ENCODE data around the gene NDUFAF8.

Gene NDUFAF8

DNA sequence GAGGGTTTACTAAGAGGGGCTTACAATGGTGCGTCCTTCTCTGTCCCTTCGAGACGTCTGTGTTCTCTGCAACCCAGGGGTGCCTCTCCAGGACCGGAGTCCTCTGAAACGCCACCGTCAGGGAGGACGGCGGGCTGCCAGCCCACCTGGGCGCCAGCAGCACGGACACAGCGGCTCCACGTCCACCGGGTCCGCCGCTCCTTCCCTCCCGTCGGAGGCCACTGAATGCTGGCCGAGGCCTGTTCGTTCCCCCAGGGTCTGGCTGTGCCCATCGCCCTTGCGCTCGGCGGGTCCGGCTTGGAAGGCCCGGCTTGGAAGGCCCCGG lies 666 bp upstream of the NDUFAF8 start:
- no peak for DNase-seq (ENCODE audit: low read depth in 2 of 2)

DNA sequence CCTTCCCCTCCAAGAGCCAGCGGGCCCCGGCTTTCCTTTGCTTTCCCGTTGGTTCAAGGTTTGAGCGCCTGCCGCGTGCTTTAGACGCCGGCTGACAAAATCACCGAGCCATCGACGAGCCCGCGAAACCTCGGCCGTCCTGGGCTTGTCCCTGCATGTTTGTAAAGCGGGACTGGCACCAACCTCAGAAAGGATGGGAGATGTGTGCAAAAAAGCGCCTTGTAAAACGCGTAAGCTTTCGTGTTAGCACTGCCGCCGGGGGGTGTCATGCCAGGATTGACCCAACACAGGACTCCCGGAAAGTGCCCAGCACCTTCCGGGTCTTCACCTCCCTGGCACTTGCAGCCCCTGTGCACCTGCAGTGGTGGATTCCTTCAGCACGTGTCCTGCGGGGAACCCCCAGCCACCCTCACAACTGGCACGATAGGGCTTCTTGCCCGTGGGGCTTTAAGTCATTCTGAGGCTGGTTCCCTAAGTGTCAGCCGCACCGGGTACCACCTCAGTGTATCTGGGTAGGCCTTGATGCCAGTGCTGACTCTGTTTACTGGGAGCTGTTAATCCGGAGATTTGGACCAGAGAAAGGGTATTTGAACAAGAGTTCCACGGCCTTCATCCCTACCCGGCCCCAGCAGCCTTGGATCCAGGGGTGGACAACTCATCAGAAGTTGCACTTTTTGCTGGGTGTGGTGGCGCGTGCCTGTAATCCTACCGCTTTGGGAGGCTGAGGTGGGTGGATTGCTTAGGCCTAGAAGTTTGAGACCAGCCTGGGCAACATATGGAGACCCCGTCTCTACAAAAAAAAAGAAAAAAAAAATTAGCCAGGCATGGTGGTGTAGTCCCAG lies 817 bp downstream of the NDUFAF8 start:
- peak in 1 of 2 donors; percentile 36 for DNase-seq (ENCODE audit: low read depth in 2 of 2)

DNA sequence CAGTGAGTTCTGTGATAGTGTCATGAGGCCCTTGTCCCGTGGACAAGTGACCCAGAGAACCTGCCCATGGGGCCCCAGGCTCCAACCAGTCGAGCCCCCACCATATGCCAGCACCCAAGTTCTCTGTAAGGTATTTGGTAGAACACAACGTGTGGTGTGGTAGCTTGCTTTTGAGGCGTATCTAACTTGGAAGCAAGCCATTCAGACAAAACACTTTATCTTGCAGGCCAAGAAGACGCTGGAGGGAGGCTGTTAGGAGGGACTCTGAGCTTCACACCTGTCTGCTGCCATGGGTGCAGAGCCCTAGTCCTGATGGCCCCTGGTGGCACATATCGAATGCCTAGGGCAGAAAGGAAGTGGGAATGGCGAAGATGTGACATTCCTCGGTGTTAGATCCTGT lies 1.6 kb downstream of the NDUFAF8 start:
- no peak for DNase-seq (ENCODE audit: low read depth in 2 of 2)

DNA sequence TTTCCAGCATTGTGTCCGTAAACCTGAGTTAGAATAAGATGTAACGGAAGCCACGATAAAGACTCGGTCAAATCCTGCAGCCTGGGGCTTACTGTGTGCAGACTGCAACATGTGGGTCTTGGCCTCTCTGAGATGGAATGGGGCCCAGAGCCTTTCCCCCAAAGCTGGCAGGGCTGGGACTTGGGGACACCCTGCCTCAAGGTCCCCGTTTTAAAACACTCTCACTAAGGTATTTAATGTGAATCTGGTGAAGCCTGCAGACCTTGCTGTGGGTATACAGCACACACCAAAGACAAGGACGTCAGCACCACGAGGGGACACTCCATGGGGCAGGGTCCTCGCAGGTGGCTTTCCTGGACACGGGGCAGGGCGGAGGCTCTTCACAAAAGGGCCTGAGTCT lies 2.1 kb downstream of the NDUFAF8 start:
- DNase-seq (ENCODE audit: low read depth in 2 of 2): no peak

DNA sequence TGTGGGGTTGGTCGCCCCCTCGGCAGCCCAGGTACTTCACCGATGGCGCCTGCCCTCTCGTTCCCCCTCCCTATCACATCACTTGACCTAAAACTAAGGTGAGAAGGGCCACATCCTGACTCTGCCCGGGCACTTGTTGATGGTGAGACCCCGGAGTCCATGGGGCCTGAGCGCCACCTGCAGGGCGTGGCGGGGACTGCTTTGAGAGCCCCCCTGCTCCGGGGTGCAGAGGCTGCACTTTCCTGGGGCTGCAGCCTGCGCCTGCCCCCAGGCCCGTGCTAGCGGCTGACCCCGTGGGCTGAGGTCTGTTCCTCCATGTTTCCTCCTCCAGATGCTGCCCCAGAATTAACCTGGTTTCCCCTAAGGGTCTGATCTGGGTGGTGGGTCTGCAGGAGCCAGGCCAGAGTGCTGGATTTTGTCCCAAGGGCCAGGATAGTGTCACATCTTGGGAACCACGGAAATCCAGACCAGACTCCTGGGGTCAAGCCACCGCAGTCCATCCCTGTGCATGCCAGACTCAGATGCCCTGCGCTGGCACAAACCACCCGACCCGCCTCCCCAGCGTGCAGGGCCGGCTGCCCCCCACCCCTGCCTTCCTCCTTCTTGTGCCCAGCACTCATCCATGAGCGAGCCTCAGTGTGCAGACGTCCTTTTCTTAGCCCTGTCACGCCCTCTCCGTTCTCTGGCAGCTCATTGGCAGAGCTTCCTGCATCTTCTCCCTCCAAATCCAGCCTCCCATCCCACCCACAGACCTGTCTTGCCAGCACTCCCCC lies 2.7 kb downstream of the NDUFAF8 start:
- DNase-seq (ENCODE audit: low read depth in 2 of 2): peak; percentile 25 to 35

DNA sequence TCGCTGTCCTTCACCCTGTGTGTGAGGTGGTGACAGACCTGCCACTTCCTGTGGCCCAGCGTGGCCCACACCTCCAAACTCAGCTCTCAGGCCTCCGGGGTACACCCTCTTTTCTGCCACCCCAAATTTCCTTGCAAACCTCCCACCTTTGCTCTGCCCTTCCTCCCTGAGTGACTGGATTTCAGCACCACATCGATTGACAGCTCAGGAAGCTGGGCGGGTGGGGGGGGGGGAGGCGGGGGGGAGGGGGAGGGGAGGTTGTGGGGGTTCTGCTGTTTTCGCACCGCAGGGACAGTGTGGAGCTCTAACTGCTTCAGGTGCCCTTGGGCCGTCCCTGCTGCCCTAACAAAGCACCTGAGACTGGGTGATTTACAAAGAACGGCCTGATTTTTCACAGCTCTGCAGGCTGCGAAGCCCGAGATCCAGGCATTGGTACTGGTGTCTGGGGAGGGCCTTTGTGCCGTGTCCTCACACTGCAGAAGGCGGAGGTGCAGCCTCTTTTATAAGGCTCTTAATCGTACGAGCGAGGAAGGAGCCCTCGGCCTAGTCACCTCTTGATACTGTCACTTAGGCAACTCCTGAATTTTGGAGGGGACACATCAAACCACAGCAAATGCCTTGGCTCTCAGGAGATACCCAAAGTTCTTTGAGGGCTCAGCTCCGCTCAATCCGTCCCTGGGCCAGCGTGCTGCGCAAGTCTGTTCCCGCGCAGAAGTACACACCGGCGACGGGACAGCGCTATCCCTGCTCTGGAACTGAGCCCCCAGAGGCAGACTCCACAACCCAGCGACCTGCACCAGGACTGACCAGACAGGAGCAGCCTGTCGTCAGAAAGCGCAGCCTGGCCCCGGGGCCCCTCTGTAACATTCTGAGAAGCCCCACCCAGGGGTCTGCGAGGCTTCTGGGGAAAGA lies 3.6 kb downstream of the NDUFAF8 start:
- DNase-seq (ENCODE audit: low read depth in 2 of 2): no peak

DNA sequence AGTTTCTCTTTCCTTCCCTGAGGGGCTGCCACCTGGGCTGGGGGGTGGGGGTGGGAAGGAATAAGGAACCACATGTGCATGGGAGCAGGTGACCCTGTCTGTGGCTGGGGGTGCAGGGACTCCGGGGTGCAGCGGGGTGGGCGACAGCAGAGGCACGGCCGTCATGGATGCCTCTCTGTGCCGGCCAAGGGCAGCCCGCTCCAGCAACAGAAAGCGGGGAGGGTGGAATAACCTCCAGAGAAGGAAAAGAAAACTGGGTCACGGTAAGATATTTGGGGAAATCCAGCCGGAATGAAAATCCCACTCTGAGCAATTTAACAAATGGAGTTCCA lies 4.2 kb downstream of the NDUFAF8 start:
- no peak for DNase-seq (ENCODE audit: low read depth in 2 of 2)

DNA sequence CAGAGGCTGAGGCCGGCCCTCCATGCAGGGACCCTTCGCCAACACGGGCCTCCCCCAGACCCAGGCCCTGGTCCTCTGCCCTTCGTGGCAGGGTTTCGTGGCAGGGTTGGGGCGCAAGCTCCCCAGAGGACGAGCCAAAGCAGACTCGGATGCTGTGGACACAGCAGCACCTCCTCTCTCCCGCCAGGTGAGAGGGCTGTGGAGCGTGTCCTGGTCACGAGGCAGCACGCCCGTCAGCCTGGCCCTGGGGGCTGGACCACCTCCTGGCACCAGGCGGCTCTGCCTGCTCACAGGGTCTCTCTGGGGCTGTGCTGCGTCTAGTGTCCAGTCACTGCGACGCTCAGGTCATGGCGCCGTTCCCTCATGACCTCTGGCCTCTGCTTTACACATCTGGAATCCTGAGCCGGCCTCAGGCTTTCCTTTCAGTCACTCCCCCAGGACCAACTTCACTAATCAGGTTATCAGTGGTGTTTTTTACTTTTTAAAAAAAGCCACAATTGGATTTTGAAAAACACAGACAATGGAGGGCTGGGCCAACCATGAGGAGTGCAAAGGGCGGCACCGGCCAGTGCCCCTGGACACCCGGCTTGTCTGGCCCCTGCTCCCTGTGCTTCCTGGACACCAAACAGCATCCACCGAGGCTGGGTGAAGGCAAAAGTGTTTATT lies 5.4 kb downstream of the NDUFAF8 start:
- no peak for DNase-seq (ENCODE audit: low read depth in 2 of 2)

DNA sequence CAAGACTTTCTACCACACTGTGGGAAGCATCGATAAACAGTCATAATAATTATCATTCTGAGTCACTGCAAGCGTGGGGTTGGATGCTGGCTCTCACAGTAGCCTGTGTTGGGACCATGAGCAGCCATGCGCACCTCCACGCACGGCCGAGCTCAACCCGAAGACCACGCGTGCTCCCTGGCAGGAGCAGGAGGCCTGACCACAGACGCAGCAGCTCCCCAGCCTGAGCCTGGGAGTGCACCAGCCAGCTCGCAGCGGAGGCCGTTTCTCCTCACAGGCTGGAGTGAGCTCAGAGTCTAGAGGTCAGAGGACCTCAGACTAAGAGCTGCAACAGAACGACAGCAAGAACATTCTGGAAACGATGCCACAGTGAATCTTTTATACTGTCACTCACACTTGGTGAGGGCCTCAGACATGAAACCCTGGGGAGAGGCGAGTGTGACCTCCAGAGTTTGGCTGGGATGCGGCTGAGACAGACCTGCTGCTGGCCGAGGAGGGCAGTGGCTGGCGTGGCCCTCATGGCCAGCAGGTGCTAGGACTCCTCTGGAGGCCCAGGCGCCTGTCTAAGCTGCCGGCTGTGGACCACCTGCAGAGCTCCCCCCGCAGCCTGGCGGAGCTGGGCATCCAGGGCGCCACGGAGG lies 6.0 kb downstream of the NDUFAF8 start:
- DNase-seq (ENCODE audit: low read depth in 2 of 2): no peak

DNA sequence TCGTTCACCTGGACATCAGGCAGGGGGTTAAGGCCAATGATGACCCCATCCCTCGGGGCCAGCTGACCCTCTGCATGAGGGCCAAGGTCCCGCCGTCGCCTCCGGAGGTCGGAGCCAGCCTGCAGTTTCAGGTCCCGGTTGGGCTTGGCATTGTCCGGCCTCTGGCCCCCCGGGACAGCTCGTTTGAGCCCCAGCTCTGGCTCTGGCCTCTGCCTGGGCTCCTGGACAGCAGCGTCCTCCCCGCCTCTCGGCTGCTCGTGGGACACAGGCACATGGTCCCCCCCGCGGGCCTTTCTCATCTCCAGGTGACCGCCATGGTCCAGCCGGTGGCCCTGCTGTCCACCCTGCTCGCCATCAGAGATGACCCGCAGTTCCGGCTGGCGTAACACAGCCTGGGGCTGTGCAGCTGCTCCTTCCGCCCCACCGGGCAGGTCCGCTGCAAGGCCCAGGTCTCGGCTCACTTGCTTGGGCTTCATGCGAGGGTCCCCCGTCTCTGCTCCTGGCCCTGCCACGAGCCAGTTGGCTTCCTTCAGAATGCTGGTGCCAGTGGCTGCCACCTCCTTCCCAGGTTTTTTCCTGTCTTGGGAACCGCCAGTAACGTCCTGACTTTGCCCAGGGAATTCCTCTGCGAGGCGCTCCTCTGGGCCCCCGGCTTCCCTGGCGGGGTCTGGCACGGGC lies 6.7 kb downstream of the NDUFAF8 start:
- no peak for DNase-seq (ENCODE audit: low read depth in 2 of 2)

DNA sequence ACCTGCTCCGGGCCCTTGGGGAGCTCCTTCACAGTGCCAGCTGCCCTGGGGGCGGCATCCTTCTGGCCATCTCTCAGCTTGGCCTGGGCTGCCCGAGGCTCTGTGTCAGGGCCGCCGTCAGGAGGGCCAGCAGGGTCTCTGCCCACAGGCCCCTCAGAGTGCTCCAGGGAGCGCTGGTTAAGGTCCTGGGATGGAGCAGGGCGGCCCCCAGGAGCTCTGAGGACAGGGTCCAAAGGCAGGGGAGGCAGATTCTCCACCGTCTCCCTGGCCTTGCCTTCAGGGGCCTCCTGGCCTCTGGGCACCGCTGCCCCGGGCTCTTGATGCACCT lies 7.2 kb downstream of the NDUFAF8 start:
- no peak for DNase-seq (ENCODE audit: low read depth in 2 of 2)

DNA sequence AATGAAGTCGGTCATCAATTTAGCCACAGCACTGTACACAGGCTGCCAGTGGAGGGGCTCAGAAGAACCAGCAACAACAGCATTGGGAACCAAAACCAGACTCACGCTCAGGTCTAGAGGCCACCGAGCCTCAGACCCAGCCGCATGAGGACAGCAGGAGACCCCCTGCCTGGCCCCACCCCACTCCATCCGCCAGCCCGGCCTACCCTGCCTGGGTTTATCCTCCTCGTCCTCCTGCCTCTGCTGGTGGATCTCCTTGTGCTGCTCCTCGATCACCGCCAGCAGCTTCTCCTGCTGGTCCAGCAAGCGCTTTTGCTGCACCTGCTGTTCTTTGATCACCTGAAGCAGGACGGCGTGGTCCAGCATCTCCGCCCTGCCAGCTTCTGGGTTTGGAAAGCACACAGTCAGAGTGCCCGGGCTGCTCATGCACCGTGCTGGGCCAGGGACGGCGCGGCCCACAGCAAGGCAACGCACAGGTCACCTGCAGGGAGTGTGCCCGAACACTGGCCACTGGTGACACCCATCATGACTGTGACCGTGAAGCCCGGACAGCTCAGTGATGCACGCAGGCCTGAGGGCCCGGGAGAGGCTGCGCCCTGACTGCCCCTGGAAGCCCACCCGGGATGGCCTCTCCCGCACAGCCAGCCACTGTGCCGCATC lies 7.7 kb downstream of the NDUFAF8 start:
- no peak for DNase-seq (ENCODE audit: low read depth in 2 of 2)

DNA sequence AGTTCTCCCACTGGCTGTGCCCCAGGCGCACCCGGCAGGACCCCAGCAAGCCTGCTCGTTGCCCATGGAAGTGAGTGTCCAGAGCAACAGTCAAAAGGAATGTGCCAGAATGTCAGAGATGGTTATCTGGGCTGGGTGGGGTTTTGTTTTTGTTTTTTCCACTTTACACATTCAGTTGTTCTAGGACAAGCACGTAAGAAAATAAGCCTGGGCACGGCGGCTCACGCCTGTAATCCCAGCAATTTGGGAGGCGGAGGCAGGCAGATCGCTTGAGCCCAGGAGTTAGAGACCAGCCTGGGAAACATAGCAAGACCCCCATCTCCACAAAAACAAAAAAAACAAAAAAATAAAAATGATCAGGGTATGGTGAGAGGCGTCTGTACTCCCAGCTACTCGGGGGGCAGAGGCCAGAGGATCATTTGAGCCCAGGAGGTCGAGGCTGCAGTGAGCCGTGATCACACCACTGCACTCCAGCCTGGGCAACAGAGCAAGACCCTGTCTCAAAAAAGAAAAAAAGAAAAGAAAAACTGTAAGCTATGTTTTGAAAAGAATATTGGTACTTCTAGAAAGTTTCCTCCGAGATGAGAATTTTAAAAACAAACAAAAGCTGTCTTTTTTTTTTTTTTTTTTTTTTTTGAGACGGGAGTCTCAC lies 8.3 kb downstream of the NDUFAF8 start:
- no peak for DNase-seq (ENCODE audit: low read depth in 2 of 2)

DNA sequence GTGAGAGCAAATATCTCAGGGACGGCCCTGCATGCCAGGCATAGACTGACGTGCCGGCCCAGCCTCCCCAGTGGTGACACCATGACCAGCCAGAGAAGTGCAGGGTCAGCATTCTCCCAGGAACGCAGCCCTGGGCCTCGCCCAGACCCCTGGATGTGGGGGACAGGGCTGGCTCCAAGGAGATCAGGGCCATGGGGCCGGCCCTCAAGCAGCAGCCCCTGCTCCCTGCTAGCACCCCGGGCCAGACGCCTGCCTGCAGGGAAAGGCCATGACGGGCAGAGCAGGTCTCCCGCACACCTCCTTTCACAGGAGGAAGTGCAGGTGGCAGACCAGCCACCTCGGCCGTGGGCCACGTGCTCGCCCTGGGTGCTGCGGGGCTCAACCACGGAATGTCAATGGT lies 9.5 kb downstream of the NDUFAF8 start:
- DNase-seq (ENCODE audit: low read depth in 2 of 2): no peak

DNA sequence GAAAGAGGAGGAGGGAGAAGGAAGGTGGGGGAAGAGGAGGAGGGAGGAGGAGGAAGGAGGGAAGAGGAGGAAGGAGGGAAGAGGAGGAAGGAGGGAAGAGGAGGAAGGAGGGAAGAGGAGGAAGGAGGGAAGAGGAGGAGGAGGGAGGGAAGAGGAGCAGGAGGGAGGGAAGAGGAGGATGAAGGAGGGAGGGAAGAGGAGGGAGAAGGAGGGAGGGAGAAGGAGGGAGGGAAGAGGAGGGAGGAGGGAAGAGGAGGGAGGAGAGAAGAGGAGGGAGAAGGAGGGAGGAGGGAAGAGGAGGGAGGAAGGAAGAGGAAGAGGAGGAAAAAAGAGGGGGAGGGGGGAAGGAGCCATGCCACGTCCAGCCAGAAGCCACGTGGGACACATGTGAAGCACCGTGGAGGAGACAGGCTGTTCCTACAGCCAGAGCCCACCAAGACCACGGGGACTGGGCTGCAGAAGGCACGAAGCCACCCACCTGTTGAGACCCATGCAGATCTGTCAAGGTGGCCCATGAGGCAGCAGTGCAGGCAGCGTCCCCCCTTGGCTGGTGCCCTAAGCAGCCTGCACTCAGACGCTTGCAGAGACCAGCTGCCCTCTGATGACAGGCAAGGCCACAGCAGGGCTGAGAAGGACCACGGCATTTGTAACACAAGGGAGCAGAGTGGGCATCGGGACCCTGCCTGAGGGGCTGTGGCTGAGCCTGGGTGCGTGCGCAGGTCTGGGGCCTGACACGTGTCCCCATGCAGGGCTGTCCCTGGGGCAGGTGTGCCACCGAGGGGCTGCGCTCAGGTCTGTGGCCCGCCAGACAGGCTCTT lies 10.3 kb downstream of the NDUFAF8 start:
- DNase-seq (ENCODE audit: low read depth in 2 of 2): no peak

DNA sequence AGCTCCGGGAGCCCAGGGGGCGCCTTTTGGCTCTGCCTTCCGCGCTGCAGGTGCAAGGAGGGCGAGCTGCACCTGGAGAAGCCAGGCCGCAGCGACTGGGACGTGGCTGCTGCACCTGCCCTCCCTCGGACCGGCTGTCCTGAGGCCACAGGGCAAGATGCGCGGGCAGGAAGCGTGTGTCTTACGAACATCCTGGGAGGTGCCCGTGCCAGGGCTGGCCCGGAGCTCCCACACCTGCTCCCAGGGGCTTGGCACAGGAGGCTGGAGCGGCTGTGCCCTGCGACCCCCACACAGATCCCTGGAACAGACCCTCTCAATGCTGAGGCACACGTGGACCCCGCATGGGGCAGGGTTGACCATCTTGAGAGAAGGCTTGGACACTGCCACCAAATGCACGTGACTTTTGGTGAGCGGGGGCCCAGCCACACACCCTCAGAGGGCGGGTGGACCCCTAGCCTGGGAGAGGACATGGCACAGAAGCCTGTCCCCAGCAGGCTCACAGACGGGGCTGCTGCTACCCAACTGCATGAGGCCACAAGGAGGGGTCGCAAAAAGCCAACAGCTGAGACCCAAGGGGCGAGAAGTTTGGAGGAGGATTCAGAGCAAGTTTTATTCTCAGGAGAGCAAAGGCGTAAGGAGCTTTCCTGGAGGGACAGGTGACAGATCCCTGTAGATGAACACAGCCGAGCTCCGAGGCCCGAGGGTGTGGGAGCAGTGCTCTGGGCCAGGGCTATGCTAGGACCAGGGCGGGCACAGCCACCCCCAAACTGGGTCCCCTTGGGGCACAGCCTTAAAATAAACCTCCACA lies 11.4 kb downstream of the NDUFAF8 start:
- no peak for DNase-seq (ENCODE audit: low read depth in 2 of 2)

DNA sequence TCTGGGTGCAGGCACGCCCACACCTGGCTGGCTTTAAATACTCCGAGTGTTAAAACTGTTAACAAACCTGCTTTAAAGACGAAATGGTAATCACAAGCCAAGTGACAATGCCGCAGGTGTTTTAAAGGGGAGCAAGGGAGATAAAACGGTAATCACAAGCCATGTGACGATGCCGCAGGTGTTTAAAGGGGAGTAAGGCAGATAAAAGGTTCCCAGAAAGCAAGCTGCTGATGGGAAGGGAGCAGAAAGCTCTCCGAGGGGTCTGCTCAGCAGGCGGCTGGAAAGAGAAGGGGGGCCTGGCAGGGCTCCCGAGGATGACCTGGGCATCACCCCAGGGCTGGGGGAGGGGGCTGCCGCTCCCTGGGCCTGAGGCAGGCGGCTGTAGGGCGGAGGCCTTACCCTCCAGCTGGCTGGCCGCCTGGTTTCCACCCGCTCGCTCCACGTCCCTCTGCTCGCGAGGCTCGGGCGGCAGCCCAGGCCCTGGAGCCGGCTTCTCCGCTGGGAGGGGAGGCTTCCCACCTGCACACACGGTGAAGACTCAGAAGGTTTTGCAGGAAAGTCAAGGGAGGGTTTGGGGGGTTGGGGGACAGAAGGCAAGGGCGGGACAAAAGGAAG lies 12.1 kb downstream of the NDUFAF8 start:
- no peak for DNase-seq (ENCODE audit: low read depth in 2 of 2)
